IMR-90 (cell line): ENCODE measurements around the gene ATP2B2.

ENCODE experiments used
- BHLHE40 ChIP-seq: fragments of 150-350 bp; IDR thresholded peaks from 2 replicates; pipeline ENCODE4 v1.6.1; 2016; ENCODE audit warnings: mild to moderate bottlenecking, low read depth, low read length
- CHD1 ChIP-seq: IDR thresholded peaks from 2 replicates; pipeline ENCODE4 v1.6.1; 2012; ENCODE audit warnings: low read depth, low read length, improper control_type of control experiment
- CTCF ChIP-seq: conservative IDR thresholded peaks from 2 replicates; pipeline ENCODE4 v1.5.1; 2012; ENCODE audit warnings: mild to moderate bottlenecking, low read depth, low read length, improper control_type of control experiment
- FOS ChIP-seq: fragments of 150-350 bp; IDR thresholded peaks from 2 replicates; pipeline ENCODE4 v1.6.1; 2016; ENCODE audit warnings: low read depth, low read length
- MAFK ChIP-seq: IDR thresholded peaks from 2 replicates; pipeline ENCODE4 v1.6.1; 2012; ENCODE audit warnings: low read depth, low read length, improper control_type of control experiment
- MXI1 ChIP-seq: IDR thresholded peaks from 2 replicates; pipeline ENCODE4 v1.6.1; 2012; ENCODE audit warnings: low read depth, mild to moderate bottlenecking, low read length, moderate library complexity, borderline replicate concordance
- POLR2A ChIP-seq: IDR thresholded peaks from 2 replicates; pipeline ENCODE4 v1.6.1; 2012; ENCODE audit warnings: mild to moderate bottlenecking, low read depth, low read length
- RCOR1 ChIP-seq: IDR thresholded peaks from 2 replicates; pipeline ENCODE4 v1.6.1; 2012; ENCODE audit warnings: mild to moderate bottlenecking, low read length, improper control_type of control experiment; ENCODE audit not compliant: insufficient replicate concordance
- RFX5 ChIP-seq: IDR thresholded peaks from 2 replicates; pipeline ENCODE4 v1.8.0; 2012; ENCODE audit warnings: low read depth, mild to moderate bottlenecking, low read length, moderate library complexity
- SMC3 ChIP-seq: fragments of 150-350 bp; IDR thresholded peaks from 2 replicates; pipeline ENCODE4 v1.6.1; 2016; ENCODE audit warnings: low read depth, mild to moderate bottlenecking, antibody characterized with exemption, low read length, moderate library complexity
- USF2 ChIP-seq: fragments of 150-350 bp; IDR thresholded peaks from 2 replicates; pipeline ENCODE4 v1.6.1; 2017; ENCODE audit warnings: mild to moderate bottlenecking, antibody characterized with exemption, low read length, low read depth

GRCh38 chr3:10440684-10441083 is 64.7 kb downstream of the ATP2B2 start:
- no peak for TF ChIP-seq SMC3
- no peak for TF ChIP-seq POLR2A
- TF ChIP-seq CTCF, result no peak
- no peak for TF ChIP-seq RCOR1
- TF ChIP-seq RFX5, result no peak
- TF ChIP-seq FOS, result no peak
- no peak for TF ChIP-seq CHD1
- TF ChIP-seq MXI1, result no peak
- TF ChIP-seq BHLHE40, result no peak
- TF ChIP-seq MAFK, result no peak
- no peak for TF ChIP-seq USF2
